MG63 (cell line): ENCODE results near the gene MAPK11. TPM values are rescaled to one million over a fixed set of nuclear protein-coding genes. Genes with fewer than 3 reads are reported as not detected.

Experiments used
- DNase-seq: peaks from one replicate; pipeline ENCODE4 v3.0.0-alpha.2; 2020
- H3K27me3 ChIP-seq: fragments of 250-450 bp; sonication (Bioruptor Pico); 2 replicates; pipeline ENCODE4 v1.5.1; 2020; ENCODE audit warnings: mild to moderate bottlenecking, moderate library complexity
- H3K36me3 ChIP-seq: fragments of 250-450 bp; sonication (Bioruptor Pico); 2 replicates; pipeline ENCODE4 v1.5.1; 2020; ENCODE audit warnings: mild to moderate bottlenecking, moderate library complexity
- H3K4me3 ChIP-seq: fragments of 250-450 bp; sonication (Bioruptor Pico); 2 replicates; pipeline ENCODE4 v1.5.1; 2020; ENCODE audit warnings: mild to moderate bottlenecking, moderate library complexity
- H3K9me3 ChIP-seq: fragments of 250-450 bp; sonication (Bioruptor Pico); 2 replicates; pipeline ENCODE4 v1.5.1; 2020; ENCODE audit warnings: mild to moderate bottlenecking, moderate library complexity
- total RNA-seq: library from RNA; depleted of rRNA; stranded (reverse); fragments of >200 nt; shearing (Covaris generic); gene quantifications from 2 replicates; pipeline ENCODE4 v1.2.3, GENCODE V29; 2014; ENCODE audit warnings: low replicate concordance

MAPK11 gene
- total RNA-seq, 1 experiment from 2014 or later: 27.8 TPM

GRCh38 chr22:50250555-50251476 lies 19.4 kb downstream of the MAPK11 start, which contains the start of gene HDAC10:
Gene HDAC10, minus strand, starts transcription at chr22:50251265. Its CDS starts 233 bp downstream, at chr22:50251032.
- no peaks in the 10 kb centered on the region for H3K27me3 ChIP-seq
- H3K9me3 ChIP-seq: no peaks in the 10 kb centered on the region
- peak; percentile 85 for DNase-seq
- H3K4me3 ChIP-seq: peak within 1 kb of the TSS; percentile 68
- H3K36me3 ChIP-seq: peaks cover 38% of the 10 kb centered on the region

GRCh38 chr22:50250249-50250554 lies 20.0 kb downstream of the MAPK11 start:
- no peaks in the 10 kb centered on the region for H3K27me3 ChIP-seq
- H3K9me3 ChIP-seq: no peaks in the 10 kb centered on the region
- peak overlapping the region; percentile 68 for H3K4me3 ChIP-seq
- H3K36me3 ChIP-seq: peaks cover 41% of the 10 kb centered on the region
- no peak for DNase-seq

GRCh38 chr22:50249341-50250248 lies 20.6 kb downstream of the MAPK11 start:
- no peaks in the 10 kb centered on the region for H3K9me3 ChIP-seq
- H3K36me3 ChIP-seq: peaks cover 39% of the 10 kb centered on the region
- no peaks in the 10 kb centered on the region for H3K27me3 ChIP-seq
- H3K4me3 ChIP-seq: peak overlapping the region; percentile 68; the same call in 1 of the 2 replicates
- no peak for DNase-seq

GRCh38 chr22:50248196-50249081 lies 21.7 kb downstream of the MAPK11 start:
- peaks cover 35% of the 10 kb centered on the region for H3K36me3 ChIP-seq
- H3K27me3 ChIP-seq: no peaks in the 10 kb centered on the region
- DNase-seq: no peak
- H3K4me3 ChIP-seq: no peak overlapping the region
- no peaks in the 10 kb centered on the region for H3K9me3 ChIP-seq

- Histone ChIP-seq H3K27me3 (no peaks in the 10 kb centered on the region), H3K4me3 (no peak overlapping the region), H3K36me3 (peaks cover 35% of the 10 kb centered on the region), H3K9me3 (no peaks in the 10 kb centered on the region)
- no peak for DNase-seq
These were observed 22.4 kb downstream of the MAPK11 start for GRCh38 chr22:50247748-50248147.

GRCh38 chr22:50246242-50247175 lies 23.7 kb downstream of the MAPK11 start:
- no peak overlapping the region for H3K4me3 ChIP-seq
- peaks cover 38% of the 10 kb centered on the region for H3K36me3 ChIP-seq
- no peak for DNase-seq
- no peaks in the 10 kb centered on the region for H3K27me3 ChIP-seq
- no peaks in the 10 kb centered on the region for H3K9me3 ChIP-seq

- Histone ChIP-seq H3K4me3 (peak overlapping the region; percentile 85), H3K27me3 (no peaks in the 10 kb centered on the region), H3K9me3 (no peaks in the 10 kb centered on the region), H3K36me3 (peaks cover 41% of the 10 kb centered on the region)
- DNase-seq: no peak
These were observed 24.7 kb downstream of the MAPK11 start for GRCh38 chr22:50245214-50246072.

GRCh38 chr22:50244420-50245213 lies 25.6 kb downstream of the MAPK11 start, which contains the start of gene TUBGCP6:
Gene TUBGCP6, minus strand, starts transcription at chr22:50245023. Its CDS starts 564 bp downstream, at chr22:50244459.
- peak; percentile 96 for DNase-seq
- Histone ChIP-seq H3K36me3 (peaks cover 43% of the 10 kb centered on the region), H3K27me3 (no peaks in the 10 kb centered on the region), H3K4me3 (peak within 1 kb of the TSS; percentile 85), H3K9me3 (no peaks in the 10 kb centered on the region)

- Histone ChIP-seq H3K36me3 (peaks cover 41% of the 10 kb centered on the region), H3K4me3 (peak overlapping the region; percentile 85), H3K9me3 (no peaks in the 10 kb centered on the region), H3K27me3 (no peaks in the 10 kb centered on the region)
- no peak for DNase-seq
These were observed 26.3 kb downstream of the MAPK11 start for GRCh38 chr22:50243685-50244419.

GRCh38 chr22:50242406-50242949 lies 27.7 kb downstream of the MAPK11 start:
- DNase-seq: no peak
- Histone ChIP-seq H3K36me3 (peaks cover 38% of the 10 kb centered on the region), H3K9me3 (no peaks in the 10 kb centered on the region), H3K4me3 (peak overlapping the region; percentile 85), H3K27me3 (no peaks in the 10 kb centered on the region)

GRCh38 chr22:50238755-50239154 lies 31.4 kb downstream of the MAPK11 start:
- H3K27me3 ChIP-seq: no peaks in the 10 kb centered on the region
- H3K36me3 ChIP-seq: peaks cover 27% of the 10 kb centered on the region
- DNase-seq: no peak
- no peaks in the 10 kb centered on the region for H3K9me3 ChIP-seq
- H3K4me3 ChIP-seq: no peak overlapping the region

GRCh38 chr22:50236731-50237409 lies 33.3 kb downstream of the MAPK11 start:
- Histone ChIP-seq H3K27me3 (no peaks in the 10 kb centered on the region), H3K4me3 (no peak overlapping the region), H3K36me3 (peaks cover 24% of the 10 kb centered on the region), H3K9me3 (no peaks in the 10 kb centered on the region)
- DNase-seq: no peak
